Measurements from ENCODE around the gene CLEC4G. TPM values are rescaled to one million over a fixed set of nuclear protein-coding genes. Genes with fewer than 3 reads are reported as not detected.
A peak's percentile ranks its signal among the peaks of the same experiment; 100 is the strongest.

CLEC4G gene
- total RNA-seq: under 1 TPM in 1 of 2 donors, not detected in 1; 0.43 TPM
- under 1 TPM; 0.31 to 0.96 TPM for polyA plus RNA-seq
- long read RNA-seq, donor 1: 0 reads
- long read RNA-seq, donor 2: 0 reads
- long read RNA-seq, donor 3: 0 reads
- long read RNA-seq, donor 4: 0 reads
- long read RNA-seq, donor 5: 0 reads

GRCh38 chr19:7732045-7732444, at the start of gene CLEC4G:
TSS of gene CLEC4G (minus strand) at chr19:7732110. CDS start at chr19:7732102, 8 bp downstream.
- H3K9ac ChIP-seq (ENCODE audit: insufficient read depth in 1 of 2, low read length in 2 of 2): no peak within 1 kb of the TSS
- no peak within 1 kb of the TSS for H3K27ac ChIP-seq (ENCODE audit: low read depth in 1 of 2, low read length in 1 of 2)
- H3K9me3 ChIP-seq (ENCODE audit: control insufficient read depth in 4 of 4, insufficient read depth in 3 of 4, low read length in 3 of 4): peaks cover 0 to 3% (median 0%) of the 10 kb centered on the region in 4 donors
- no peak for ATAC-seq (ENCODE audit: insufficient read depth, low FRiP score)
- H3K27me3 ChIP-seq (ENCODE audit: control insufficient read depth in 3 of 3, insufficient read depth in 3 of 3, low read length in 2 of 3): peaks cover 0 to 46% (median 27%) of the 10 kb centered on the region in 3 donors
- 70 to 73% methylated on average over 9 of the region's 9 CpGs for WGBS, 2 donors
- no peak for DNase-seq
- H3K36me3 ChIP-seq (ENCODE audit: control insufficient read depth in 4 of 4, insufficient read depth in 4 of 4, low read length in 4 of 4): no peaks in the 10 kb centered on the region
- peaks cover 0 to 8% (median 0%) of the 10 kb centered on the region in 5 donors for H3K4me1 ChIP-seq (ENCODE audit: control insufficient read depth in 5 of 5, insufficient read depth in 5 of 5, low read length in 5 of 5)
- TF ChIP-seq, protein P1, sequence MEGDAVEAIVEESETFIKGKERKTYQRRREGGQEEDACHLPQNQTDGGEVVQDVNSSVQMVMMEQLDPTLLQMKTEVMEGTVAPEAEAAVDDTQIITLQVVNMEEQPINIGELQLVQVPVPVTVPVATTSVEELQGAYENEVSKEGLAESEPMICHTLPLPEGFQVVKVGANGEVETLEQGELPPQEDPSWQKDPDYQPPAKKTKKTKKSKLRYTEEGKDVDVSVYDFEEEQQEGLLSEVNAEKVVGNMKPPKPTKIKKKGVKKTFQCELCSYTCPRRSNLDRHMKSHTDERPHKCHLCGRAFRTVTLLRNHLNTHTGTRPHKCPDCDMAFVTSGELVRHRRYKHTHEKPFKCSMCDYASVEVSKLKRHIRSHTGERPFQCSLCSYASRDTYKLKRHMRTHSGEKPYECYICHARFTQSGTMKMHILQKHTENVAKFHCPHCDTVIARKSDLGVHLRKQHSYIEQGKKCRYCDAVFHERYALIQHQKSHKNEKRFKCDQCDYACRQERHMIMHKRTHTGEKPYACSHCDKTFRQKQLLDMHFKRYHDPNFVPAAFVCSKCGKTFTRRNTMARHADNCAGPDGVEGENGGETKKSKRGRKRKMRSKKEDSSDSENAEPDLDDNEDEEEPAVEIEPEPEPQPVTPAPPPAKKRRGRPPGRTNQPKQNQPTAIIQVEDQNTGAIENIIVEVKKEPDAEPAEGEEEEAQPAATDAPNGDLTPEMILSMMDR (IDR thresholded peaks at IDR 0.05; ENCODE audit: control extremely low read depth, extremely low read depth): no peak
- H3K4me3 ChIP-seq: no peak within 1 kb of the TSS

GRCh38 chr19:7781157-7781556, 49.2 kb upstream of the CLEC4G start:
- TF ChIP-seq, protein P1 (IDR thresholded peaks at IDR 0.05; ENCODE audit: control extremely low read depth, extremely low read depth): no peak
- no peaks in the 10 kb centered on the region for H3K4me1 ChIP-seq (ENCODE audit: control insufficient read depth in 5 of 5, insufficient read depth in 5 of 5, low read length in 5 of 5)

DNA sequence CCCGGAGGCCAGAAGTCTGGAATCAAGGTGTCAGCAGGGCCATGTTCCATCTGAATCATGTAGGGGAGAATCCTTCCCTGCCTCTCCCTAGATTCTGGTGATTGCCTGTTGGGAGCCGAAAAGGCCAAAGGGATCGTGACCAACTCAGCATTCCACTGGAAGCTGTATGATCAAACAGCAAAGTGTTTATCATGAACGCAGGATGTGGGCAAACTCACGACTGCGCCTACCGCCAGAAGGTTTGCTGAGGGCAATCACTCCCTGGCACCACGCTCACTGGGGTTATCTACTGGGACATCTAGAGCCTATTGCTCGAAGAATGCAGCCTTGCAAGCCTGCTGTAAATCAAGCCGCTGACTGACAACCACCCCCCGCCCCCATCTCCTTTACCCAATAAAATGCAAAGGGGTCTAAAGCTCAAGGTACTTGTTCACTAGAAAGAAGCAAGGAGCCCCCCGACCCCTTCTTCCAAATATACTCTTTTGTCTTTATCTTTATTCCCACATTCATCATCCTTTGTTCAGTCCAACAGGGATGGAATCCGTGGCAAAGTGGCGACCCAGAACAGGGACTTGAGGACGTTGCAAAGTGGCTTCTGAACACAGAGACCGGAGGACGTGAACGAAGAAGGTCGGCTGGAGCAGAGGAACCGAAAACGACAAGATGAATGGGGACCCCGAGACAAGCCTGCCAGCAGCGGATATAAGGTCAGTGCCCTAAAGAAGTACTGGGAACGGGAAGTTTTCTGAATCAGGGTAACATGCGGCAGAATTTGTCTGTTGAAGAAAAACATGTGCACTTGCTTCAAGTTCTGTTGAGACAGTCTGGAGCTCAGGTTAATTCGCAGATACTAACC, 47.9 kb upstream of the CLEC4G start:
- ATAC-seq (ENCODE audit: insufficient read depth, low FRiP score): no peak
- H3K9ac ChIP-seq (ENCODE audit: insufficient read depth in 1 of 2, low read length in 2 of 2): no peak overlapping the region
- no peak overlapping the region for H3K27ac ChIP-seq (ENCODE audit: low read depth in 1 of 2, low read length in 1 of 2)
- TF ChIP-seq, protein P1 (IDR thresholded peaks at IDR 0.05; ENCODE audit: control extremely low read depth, extremely low read depth): no peak
- WGBS, 2 donors: 84 to 88% methylated on average over 26 of the region's 26 CpGs
- H3K9me3 ChIP-seq (ENCODE audit: control insufficient read depth in 4 of 4, insufficient read depth in 3 of 4, low read length in 3 of 4): no peaks in the 10 kb centered on the region
- H3K4me3 ChIP-seq: no peak overlapping the region
- no peak for DNase-seq
- no peaks in the 10 kb centered on the region for H3K36me3 ChIP-seq (ENCODE audit: control insufficient read depth in 4 of 4, insufficient read depth in 4 of 4, low read length in 4 of 4)
- peaks cover 0 to 4% (median 2%) of the 10 kb centered on the region in 3 donors for H3K27me3 ChIP-seq (ENCODE audit: control insufficient read depth in 3 of 3, insufficient read depth in 3 of 3, low read length in 2 of 3)
- no peaks in the 10 kb centered on the region for H3K4me1 ChIP-seq (ENCODE audit: control insufficient read depth in 5 of 5, insufficient read depth in 5 of 5, low read length in 5 of 5)

More at GRCh38 chr19:7781157-7781556, 49.2 kb upstream of the CLEC4G start:
- ATAC-seq (ENCODE audit: insufficient read depth, low FRiP score) (no peak), DNase-seq (peak in 1 of 3 donors; percentile 13)
- Histone ChIP-seq H3K36me3 (ENCODE audit: control insufficient read depth in 4 of 4, insufficient read depth in 4 of 4, low read length in 4 of 4) (no peaks in the 10 kb centered on the region), H3K27ac (ENCODE audit: low read depth in 1 of 2, low read length in 1 of 2) (no peak overlapping the region), H3K9me3 (ENCODE audit: control insufficient read depth in 4 of 4, insufficient read depth in 3 of 4, low read length in 3 of 4) (no peaks in the 10 kb centered on the region), H3K4me3 (no peak overlapping the region), H3K9ac (ENCODE audit: insufficient read depth in 1 of 2, low read length in 2 of 2) (no peak overlapping the region), H3K27me3 (ENCODE audit: control insufficient read depth in 3 of 3, insufficient read depth in 3 of 3, low read length in 2 of 3) (peaks cover 0 to 4% (median 2%) of the 10 kb centered on the region in 3 donors)
- 59 to 61% methylated on average over 12 of the region's 12 CpGs for WGBS, 2 donors

Measured in lung (tissue), 16 donors.